ENCODE measurements around the gene SFT2D3.

Gene SFT2D3

DNA sequence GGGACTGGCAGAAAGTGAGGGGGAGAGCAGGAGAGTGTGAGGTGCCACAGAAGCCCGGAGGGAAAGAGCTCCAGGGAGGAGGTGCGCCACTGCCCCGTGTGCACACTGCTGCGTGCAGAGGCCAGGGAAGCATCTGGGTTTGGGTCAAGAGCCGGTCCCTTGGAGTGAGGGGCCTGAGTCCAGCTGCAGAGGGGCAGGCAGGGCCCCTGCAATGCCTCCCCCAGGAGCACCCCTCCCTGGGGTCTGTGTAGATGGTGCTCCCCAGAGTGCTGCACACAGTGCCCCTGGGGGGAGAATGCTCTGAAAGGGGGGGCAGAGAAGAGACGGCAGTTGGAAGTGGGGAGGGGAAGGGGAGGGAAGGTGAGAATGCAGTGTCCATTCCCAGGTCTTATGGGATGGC is 22.3 kb upstream of the SFT2D3 start:
- no peak overlapping the region for H3K4me3 Mint-ChIP-seq
- no peak overlapping the region for H3K27ac Mint-ChIP-seq
- H3K4me1 Mint-ChIP-seq, result peaks cover 13% of the 10 kb centered on the region
- H3K36me3 Mint-ChIP-seq (ENCODE audit: low read depth), result no peaks in the 10 kb centered on the region
- TF ChIP-seq, protein P1, sequence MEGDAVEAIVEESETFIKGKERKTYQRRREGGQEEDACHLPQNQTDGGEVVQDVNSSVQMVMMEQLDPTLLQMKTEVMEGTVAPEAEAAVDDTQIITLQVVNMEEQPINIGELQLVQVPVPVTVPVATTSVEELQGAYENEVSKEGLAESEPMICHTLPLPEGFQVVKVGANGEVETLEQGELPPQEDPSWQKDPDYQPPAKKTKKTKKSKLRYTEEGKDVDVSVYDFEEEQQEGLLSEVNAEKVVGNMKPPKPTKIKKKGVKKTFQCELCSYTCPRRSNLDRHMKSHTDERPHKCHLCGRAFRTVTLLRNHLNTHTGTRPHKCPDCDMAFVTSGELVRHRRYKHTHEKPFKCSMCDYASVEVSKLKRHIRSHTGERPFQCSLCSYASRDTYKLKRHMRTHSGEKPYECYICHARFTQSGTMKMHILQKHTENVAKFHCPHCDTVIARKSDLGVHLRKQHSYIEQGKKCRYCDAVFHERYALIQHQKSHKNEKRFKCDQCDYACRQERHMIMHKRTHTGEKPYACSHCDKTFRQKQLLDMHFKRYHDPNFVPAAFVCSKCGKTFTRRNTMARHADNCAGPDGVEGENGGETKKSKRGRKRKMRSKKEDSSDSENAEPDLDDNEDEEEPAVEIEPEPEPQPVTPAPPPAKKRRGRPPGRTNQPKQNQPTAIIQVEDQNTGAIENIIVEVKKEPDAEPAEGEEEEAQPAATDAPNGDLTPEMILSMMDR (IDR thresholded peaks at IDR 0.05), result no peak
- no peaks in the 10 kb centered on the region for H3K9me3 Mint-ChIP-seq
- H3K27me3 Mint-ChIP-seq (ENCODE audit: low read depth, poor library complexity), result peaks cover 53% of the 10 kb centered on the region
- DNase-seq, result no peak

DNA sequence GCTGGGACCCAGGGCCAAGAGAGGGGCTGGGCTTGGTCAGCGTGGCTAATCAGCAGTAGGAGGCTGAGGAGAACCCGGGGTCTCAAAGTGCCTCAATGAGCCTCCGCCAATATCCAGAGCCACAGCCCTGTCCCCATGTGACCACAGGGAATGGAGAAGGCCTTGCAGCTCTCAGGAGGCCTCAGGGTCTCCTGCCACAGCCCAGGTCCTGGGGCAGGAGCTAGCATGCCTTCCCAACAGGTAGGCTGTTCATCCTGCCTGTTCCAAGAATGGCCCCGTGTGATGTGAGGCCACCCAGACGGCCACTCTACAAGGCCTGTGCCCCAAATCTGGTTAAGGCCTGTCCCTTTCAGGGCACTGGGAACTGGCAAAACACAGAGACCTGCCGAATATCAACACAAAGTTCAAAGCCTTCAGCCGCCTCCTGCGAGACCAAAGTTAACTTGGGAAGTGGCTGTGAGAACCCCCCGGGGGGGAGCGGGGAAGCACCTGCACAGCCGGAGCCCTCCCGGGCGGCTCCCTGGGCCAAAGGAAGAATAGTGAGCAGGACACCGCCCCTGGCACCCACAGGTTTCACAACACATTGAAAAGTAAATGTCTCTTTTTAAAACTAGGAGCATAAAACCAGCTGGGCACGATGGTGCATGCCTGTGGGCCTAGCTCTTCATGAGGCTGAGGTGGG is 21.5 kb upstream of the SFT2D3 start:
- Mint-ChIP-seq H3K36me3 (ENCODE audit: low read depth) (no peaks in the 10 kb centered on the region), H3K9me3 (no peaks in the 10 kb centered on the region), H3K27me3 (ENCODE audit: low read depth, poor library complexity) (peaks cover 46% of the 10 kb centered on the region), H3K27ac (no peak overlapping the region), H3K4me3 (no peak overlapping the region), H3K4me1 (peaks cover 8% of the 10 kb centered on the region)
- DNase-seq, result no peak
- TF ChIP-seq, protein P1 (IDR thresholded peaks at IDR 0.05), result no peak

DNA sequence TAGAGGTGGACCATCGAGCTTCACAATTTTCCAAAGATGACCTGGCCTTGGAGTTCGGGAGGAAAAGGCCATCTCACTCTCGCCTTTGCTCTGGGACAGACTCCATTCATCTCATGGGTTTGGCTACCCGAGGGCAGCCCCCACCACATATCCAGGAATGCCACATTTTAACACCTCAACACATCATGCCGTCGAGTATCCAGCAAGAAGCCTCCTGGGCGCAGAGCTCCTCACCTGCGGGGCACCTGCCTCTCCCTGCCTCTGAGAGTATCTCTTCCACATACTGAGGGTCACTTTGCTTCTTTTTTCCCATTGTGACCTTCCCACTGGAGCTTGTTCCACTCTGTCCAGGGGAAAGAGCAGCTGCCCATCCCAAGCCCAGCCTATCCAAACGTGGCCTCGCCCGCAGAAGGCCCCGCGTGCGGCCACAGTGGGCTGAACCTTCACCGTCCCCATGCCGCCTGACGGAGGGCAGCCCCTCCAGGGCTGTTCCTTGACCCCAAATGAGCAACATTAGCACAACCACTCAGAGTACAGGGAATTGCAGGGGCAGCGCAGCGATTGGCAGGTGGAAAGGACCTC is 20.5 kb upstream of the SFT2D3 start:
- TF ChIP-seq, protein P1 (IDR thresholded peaks at IDR 0.05), result no peak
- DNase-seq, result no peak
- peaks cover 43% of the 10 kb centered on the region for H3K27me3 Mint-ChIP-seq (ENCODE audit: low read depth, poor library complexity)
- H3K9me3 Mint-ChIP-seq, result no peaks in the 10 kb centered on the region
- no peak overlapping the region for H3K4me3 Mint-ChIP-seq
- H3K36me3 Mint-ChIP-seq (ENCODE audit: low read depth), result no peaks in the 10 kb centered on the region
- H3K27ac Mint-ChIP-seq, result no peak overlapping the region
- peaks cover 5% of the 10 kb centered on the region for H3K4me1 Mint-ChIP-seq

DNA sequence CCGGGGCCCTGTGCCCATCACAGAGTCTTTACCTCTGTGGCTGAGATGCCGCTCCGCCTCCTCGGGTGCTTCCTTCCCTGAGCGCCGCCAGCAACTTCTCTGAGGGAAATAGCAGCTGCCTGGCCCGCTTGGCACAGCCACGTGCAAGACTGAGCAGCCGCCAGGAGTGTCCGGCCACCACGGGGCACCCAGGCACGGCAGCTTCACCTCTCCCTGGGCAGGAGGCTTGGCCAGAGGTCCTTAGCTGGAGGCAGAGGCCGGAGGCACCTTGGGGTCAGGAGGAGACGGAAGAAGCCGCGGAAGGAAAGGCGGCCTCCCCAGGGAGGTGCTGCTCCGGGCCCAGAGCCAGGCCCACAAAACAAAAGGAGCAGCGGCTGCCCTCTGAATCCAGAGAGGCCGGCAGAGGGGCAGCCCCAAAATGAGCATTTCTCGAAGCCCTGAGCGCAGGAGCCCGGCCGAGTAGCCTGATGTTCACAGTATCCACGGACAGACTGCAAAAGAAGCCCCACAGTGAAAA is 20.0 kb upstream of the SFT2D3 start:
- TF ChIP-seq, protein P1 (IDR thresholded peaks at IDR 0.05), result no peak
- H3K27me3 Mint-ChIP-seq (ENCODE audit: low read depth, poor library complexity), result peaks cover 40% of the 10 kb centered on the region
- no peaks in the 10 kb centered on the region for H3K36me3 Mint-ChIP-seq (ENCODE audit: low read depth)
- no peaks in the 10 kb centered on the region for H3K4me1 Mint-ChIP-seq
- no peaks in the 10 kb centered on the region for H3K9me3 Mint-ChIP-seq
- no peak overlapping the region for H3K4me3 Mint-ChIP-seq
- no peak overlapping the region for H3K27ac Mint-ChIP-seq
- DNase-seq, result no peak

DNA sequence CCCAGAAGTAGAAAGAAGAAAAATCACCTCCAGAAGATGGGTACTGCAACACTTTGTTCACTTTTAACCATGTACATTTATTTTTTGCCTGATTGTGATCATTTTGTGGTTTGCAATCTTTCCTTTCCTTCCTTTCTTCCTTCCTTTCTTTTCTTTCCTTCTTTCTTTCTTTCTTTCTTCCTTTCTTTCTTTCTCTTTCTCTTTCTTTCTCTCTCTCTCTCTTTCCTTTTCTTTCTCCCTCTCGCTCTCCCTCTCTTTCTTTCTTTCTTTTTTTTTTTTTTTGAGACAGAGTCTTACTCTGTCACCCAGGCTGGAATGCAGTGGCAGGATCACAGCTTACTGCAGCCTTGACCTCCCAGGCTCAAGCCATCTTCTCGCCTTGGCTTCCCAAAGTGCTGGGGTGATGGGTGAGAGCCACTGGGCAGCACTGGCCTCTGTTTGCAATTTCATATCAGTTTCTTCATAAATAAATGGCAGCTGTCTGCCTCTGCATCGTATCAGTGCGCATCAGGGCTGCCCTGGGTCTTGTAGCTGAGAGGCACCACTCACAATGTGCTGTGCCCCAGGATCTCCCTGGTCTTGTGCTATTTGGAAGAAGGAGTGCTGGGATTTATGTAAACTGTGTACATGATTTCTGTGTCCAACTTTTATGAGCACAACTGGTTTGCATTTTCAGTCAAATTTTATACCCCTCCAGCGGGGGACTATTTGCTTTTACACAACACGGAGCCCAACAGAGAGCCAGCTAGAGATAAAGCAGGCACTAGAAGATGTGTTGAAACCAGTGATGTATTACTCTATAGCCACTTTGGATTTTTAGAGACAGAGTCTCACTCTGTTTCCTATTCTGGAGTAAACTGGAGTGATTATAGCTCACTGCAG is 19.1 kb upstream of the SFT2D3 start:
- Mint-ChIP-seq H3K4me1 (no peaks in the 10 kb centered on the region), H3K27me3 (ENCODE audit: low read depth, poor library complexity) (peaks cover 40% of the 10 kb centered on the region), H3K36me3 (ENCODE audit: low read depth) (no peaks in the 10 kb centered on the region), H3K9me3 (no peaks in the 10 kb centered on the region), H3K4me3 (no peak overlapping the region), H3K27ac (no peak overlapping the region)
- no peak for DNase-seq
- TF ChIP-seq, protein P1 (IDR thresholded peaks at IDR 0.05), result no peak

Measured in nephron progenitor cell (in vitro differentiated cells).